Activated T-helper 2 cell treated with anti-CD3 and anti-CD28 coated beads, Interferon-gamma antibody, Interleukin-2, Interleukin-4, amounts not matched to agents 10 μg/mL and 5 μg/mL and 100 μg/mL, durations not matched to agents 14 hours and 24 hours and 36 hours (primary cell): ENCODE results near the gene FARP1. TPM values are rescaled to one million over a fixed set of nuclear protein-coding genes. Genes with fewer than 3 reads are reported as not detected.

ENCODE experiments used
- DNase-seq: peaks from one replicate; pipeline ENCODE4 v3.0.0; 2021; ENCODE audit warnings: low spot score
- H3K27ac Mint-ChIP-seq: one replicate; pipeline ENCODE4 v1.8.0; 2021; ENCODE audit warnings: mixed read lengths
- H3K27me3 Mint-ChIP-seq: one replicate; pipeline ENCODE4 v1.8.0; 2021; ENCODE audit warnings: low read depth, mixed read lengths
- H3K36me3 Mint-ChIP-seq: one replicate; pipeline ENCODE4 v1.8.0; 2021; ENCODE audit warnings: low read depth, mixed read lengths
- H3K4me1 Mint-ChIP-seq: one replicate; pipeline ENCODE4 v1.8.0; 2021; ENCODE audit warnings: low read depth, mixed read lengths
- H3K4me3 Mint-ChIP-seq: one replicate; pipeline ENCODE4 v1.8.0; 2021; ENCODE audit warnings: low read depth, mild to moderate bottlenecking, moderate library complexity, mixed read lengths
- H3K9me3 Mint-ChIP-seq: one replicate; pipeline ENCODE4 v1.8.0; 2021; ENCODE audit warnings: mixed read lengths
- intact Hi-C: fragments of 100-400 bp; cut with micrococcal nuclease; formaldehyde crosslinking; loops from one replicate; pipeline ENCODE4 v1.15.1; 2023
- total RNA-seq: library from RNA; stranded (reverse); gene quantifications from 2 replicates; pipeline ENCODE4 v1.2.3, GENCODE V29; 2022

Gene FARP1
- total RNA-seq, 1 donor from 2014 or later: 0.89 TPM

- intact Hi-C loops: no loop called here
- Mint-ChIP-seq H3K27ac (no peak overlapping the region), H3K4me1 (no peaks in the 10 kb centered on the region), H3K36me3 (no peaks in the 10 kb centered on the region), H3K9me3 (no peaks in the 10 kb centered on the region), H3K27me3 (peaks cover 8% of the 10 kb centered on the region), H3K4me3 (no peak overlapping the region)
- DNase-seq: no peak
Measured at GRCh38 chr13:98272549-98272948, 129.7 kb downstream of the FARP1 start.

DNA sequence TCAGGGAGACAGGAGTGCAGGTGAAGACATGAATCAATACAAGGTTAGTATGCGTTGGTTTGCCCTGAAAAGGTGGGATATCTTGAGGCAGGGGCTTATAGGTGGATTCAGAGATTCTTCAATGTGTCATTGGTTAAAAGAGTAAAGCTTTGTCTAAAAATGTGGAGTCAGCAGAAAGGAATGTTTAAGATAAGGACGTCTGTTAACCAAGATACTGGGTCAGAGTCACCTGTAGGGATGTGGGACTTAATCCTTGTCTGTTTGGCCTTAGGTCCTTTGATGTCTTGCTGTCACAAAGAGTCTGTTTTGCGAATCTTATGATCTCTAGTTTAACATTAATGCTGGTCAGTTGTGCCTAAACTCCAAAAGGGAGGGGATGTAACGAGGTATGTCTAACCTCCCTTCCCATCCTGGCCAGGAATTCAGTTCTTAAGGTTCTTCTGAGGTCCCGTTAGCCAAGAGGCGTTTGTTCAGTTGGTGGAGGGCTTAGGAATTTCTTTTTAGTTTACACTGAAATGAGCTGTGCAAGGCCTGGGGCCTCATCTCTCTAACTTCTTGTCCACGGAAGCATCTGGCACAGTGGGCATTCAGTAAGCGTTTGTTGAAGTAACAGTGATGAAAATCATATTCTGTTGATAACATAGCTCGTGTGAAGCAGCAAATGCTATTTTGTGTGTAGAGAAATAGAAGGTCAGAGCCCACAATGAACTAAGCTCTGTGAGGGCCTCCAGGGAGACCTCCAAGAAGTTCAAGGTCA, 130.4 kb downstream of the FARP1 start:
- no peak overlapping the region for H3K27ac Mint-ChIP-seq
- intact Hi-C loops: no loop called here
- H3K9me3 Mint-ChIP-seq: no peaks in the 10 kb centered on the region

DNA sequence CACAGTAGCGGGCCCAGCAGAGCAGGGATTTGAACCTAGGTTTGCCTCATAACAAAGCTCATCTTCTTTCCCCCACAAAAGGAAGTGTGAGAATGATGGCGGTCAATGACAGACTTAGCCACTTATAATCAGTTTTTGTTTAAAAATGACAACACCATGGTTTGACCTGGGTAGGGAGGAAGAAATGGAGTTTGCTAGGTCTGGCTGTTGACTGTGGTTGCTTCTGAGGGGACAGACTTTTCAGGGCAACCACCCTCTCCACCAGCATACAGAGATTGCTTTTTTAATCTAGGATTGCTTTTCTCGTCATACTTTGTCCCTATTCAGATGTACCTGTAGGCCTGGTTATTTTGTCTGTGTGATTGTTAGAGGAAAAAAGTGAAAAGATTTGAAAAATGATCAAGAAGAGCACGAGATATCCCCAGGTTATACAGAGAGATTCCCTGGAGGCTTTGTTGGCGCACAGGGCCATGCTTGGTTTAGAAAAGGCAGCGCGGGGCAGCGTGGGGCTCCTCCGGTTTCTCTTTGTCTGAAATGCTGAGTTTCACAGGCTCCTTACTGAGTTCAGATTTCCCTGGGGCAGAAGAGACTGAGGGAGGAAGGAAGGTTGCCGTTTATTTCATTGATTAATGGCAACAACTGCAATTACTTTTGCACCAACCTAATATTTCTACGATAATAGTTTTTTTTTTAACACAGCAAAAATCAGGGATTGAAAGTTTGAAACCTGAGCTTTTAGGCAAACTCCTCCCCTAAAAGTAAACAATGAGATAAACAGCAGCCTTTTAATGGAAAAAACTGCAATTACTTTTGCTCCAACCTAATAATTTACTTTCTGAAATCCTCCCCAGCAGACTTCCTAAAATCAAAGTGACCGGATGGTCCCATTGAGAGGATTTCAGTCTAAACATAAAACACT, 131.2 kb downstream of the FARP1 start:
- no peak for DNase-seq
- Mint-ChIP-seq H3K27me3 (peaks cover 8% of the 10 kb centered on the region), H3K4me1 (no peaks in the 10 kb centered on the region), H3K27ac (no peak overlapping the region), H3K4me3 (no peak overlapping the region), H3K9me3 (no peaks in the 10 kb centered on the region), H3K36me3 (no peaks in the 10 kb centered on the region)
- intact Hi-C loops: no loop called here

More for the DNA sequence above, 130.4 kb downstream of the FARP1 start:
- Mint-ChIP-seq H3K36me3 (no peaks in the 10 kb centered on the region), H3K4me3 (no peak overlapping the region), H3K27me3 (peaks cover 8% of the 10 kb centered on the region), H3K4me1 (no peaks in the 10 kb centered on the region)
- DNase-seq: no peak

- DNase-seq: no peak
- no peaks in the 10 kb centered on the region for H3K36me3 Mint-ChIP-seq
- H3K9me3 Mint-ChIP-seq: no peaks in the 10 kb centered on the region
- H3K27ac Mint-ChIP-seq: no peak overlapping the region
- peaks cover 3% of the 10 kb centered on the region for H3K4me1 Mint-ChIP-seq
- intact Hi-C loops: no loop called here
- H3K4me3 Mint-ChIP-seq: no peak overlapping the region
- peaks cover 8% of the 10 kb centered on the region for H3K27me3 Mint-ChIP-seq
Measured at GRCh38 chr13:98274921-98275487, 132.1 kb downstream of the FARP1 start.

- DNase-seq: no peak
- no peak overlapping the region for H3K4me3 Mint-ChIP-seq
- intact Hi-C loops: no loop called here
Measured at GRCh38 chr13:98275681-98276171, 132.8 kb downstream of the FARP1 start.

DNA sequence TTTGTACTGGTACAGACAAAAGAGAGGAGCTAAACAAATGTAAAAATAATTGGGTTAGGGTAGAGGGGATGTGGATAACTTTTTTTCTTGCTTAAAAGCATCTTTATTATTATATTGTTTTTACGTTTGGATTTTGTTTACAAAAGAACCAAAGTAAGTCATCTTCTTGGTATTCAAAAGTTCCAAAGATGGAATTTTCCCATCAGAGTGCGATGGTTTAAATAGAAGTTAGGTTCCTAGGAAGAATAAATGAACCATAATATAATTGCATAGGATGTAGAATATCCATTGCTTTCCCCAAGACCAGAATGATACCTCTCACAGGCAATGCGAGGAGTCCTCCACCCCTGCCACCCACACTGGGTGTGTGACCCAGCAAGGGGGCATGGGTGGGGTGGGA, 133.6 kb downstream of the FARP1 start:
- Mint-ChIP-seq H3K9me3 (no peaks in the 10 kb centered on the region), H3K27me3 (peaks cover 8% of the 10 kb centered on the region), H3K27ac (no peak overlapping the region), H3K4me1 (peaks cover 3% of the 10 kb centered on the region), H3K4me3 (no peak overlapping the region), H3K36me3 (no peaks in the 10 kb centered on the region)
- no peak for DNase-seq
- intact Hi-C loops: no loop called here

More at GRCh38 chr13:98275681-98276171, 132.8 kb downstream of the FARP1 start:
- no peaks in the 10 kb centered on the region for H3K36me3 Mint-ChIP-seq
- H3K4me1 Mint-ChIP-seq: peaks cover 3% of the 10 kb centered on the region
- H3K27ac Mint-ChIP-seq: no peak overlapping the region
- H3K27me3 Mint-ChIP-seq: peaks cover 8% of the 10 kb centered on the region
- no peaks in the 10 kb centered on the region for H3K9me3 Mint-ChIP-seq

GRCh38 chr13:98278068-98278724, 135.3 kb downstream of the FARP1 start:
- no peaks in the 10 kb centered on the region for H3K9me3 Mint-ChIP-seq
- no peak overlapping the region for H3K27ac Mint-ChIP-seq
- no peak for DNase-seq
- no peaks in the 10 kb centered on the region for H3K36me3 Mint-ChIP-seq
- intact Hi-C loops: no loop called here
- H3K4me3 Mint-ChIP-seq: no peak overlapping the region
- H3K27me3 Mint-ChIP-seq: peaks cover 6% of the 10 kb centered on the region
- peaks cover 3% of the 10 kb centered on the region for H3K4me1 Mint-ChIP-seq

- peak overlapping the region; percentile 51 for H3K4me3 Mint-ChIP-seq
- no peaks in the 10 kb centered on the region for H3K36me3 Mint-ChIP-seq
- H3K27me3 Mint-ChIP-seq: peaks cover 6% of the 10 kb centered on the region
- no peaks in the 10 kb centered on the region for H3K9me3 Mint-ChIP-seq
- peaks cover 3% of the 10 kb centered on the region for H3K4me1 Mint-ChIP-seq
- DNase-seq: no peak
- intact Hi-C loops: no loop called here
- no peak overlapping the region for H3K27ac Mint-ChIP-seq
Measured at GRCh38 chr13:98279473-98280175, 136.7 kb downstream of the FARP1 start.

DNA sequence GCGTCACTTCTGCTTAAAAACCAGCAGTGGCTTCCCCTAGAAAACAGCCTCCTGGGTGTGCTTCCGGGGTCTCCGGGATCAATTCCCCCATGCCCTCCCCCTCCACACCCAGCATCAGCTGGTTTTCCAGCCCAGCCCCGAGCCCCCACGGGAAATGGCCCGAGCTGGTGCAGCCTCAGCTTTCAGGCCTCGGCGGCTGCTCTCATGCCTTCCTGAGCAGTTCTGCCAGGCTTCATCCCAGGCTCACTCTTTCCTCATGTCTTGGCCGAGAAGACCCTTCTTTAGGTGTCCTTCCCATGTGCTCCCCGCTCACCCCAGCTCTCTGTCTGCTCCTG, 137.2 kb downstream of the FARP1 start:
- Mint-ChIP-seq H3K4me1 (peaks cover 3% of the 10 kb centered on the region), H3K27ac (no peak overlapping the region), H3K36me3 (no peaks in the 10 kb centered on the region), H3K9me3 (no peaks in the 10 kb centered on the region), H3K4me3 (peak overlapping the region; percentile 51), H3K27me3 (peaks cover 3% of the 10 kb centered on the region)
- intact Hi-C loops: no loop called here
- no peak for DNase-seq

DNA sequence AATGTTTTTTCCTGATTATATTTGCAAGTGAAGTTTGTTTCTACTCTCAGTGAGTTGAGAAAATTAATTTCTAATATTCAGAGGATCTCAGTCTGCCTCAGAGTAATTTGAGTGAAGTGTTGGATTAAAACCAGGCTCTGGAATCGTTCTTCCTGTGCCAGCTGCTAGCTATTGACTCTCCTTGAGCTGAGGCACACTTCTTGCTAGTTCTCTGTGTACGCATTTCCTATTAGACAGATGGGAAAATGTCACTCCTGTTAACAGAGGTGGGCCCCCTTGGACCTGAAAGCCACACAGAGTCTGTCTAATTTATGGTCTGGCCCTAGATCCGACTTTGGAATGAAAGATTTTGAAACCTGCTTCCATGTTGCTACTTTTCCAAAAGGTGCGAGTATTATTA, 141.8 kb downstream of the FARP1 start:
- DNase-seq: no peak
- H3K27ac Mint-ChIP-seq: no peak overlapping the region
- no peak overlapping the region for H3K4me3 Mint-ChIP-seq
- peaks cover 3% of the 10 kb centered on the region for H3K4me1 Mint-ChIP-seq
- H3K36me3 Mint-ChIP-seq: no peaks in the 10 kb centered on the region
- H3K9me3 Mint-ChIP-seq: no peaks in the 10 kb centered on the region
- intact Hi-C loops: no loop called here
- H3K27me3 Mint-ChIP-seq: no peaks in the 10 kb centered on the region

- no peaks in the 10 kb centered on the region for H3K36me3 Mint-ChIP-seq
- intact Hi-C loops: no loop called here
- no peak overlapping the region for H3K27ac Mint-ChIP-seq
- no peaks in the 10 kb centered on the region for H3K27me3 Mint-ChIP-seq
- no peaks in the 10 kb centered on the region for H3K4me1 Mint-ChIP-seq
- no peak for DNase-seq
- H3K4me3 Mint-ChIP-seq: no peak overlapping the region
- H3K9me3 Mint-ChIP-seq: no peaks in the 10 kb centered on the region
Measured at GRCh38 chr13:98285317-98285716, 142.4 kb downstream of the FARP1 start.
